ENCODE results near the gene HABP4. TPM values are rescaled to one million over a fixed set of nuclear protein-coding genes. Genes with fewer than 3 reads are reported as not detected.

The HABP4 gene
- total RNA-seq, 1 experiment from 2014 or later, result 1.8 TPM

Other genes starting within 250 kb of the HABP4 start
- not detected in 2 replicates for gene HSD17B3, start 148.0 kb upstream of the HABP4 start, total RNA-seq (2014; rRNA removed; shearing (Covaris generic); ENCODE audit: low replicate concordance)
- gene SLC35D2, start 66.5 kb upstream of the HABP4 start, total RNA-seq (2014; rRNA removed; shearing (Covaris generic); ENCODE audit: low replicate concordance), result 0.51 and 1.9 TPM in 2 replicates
- 5.5 and 6.8 TPM in 2 replicates for gene ZNF367, start 31.8 kb upstream of the HABP4 start, total RNA-seq (2014; rRNA removed; shearing (Covaris generic); ENCODE audit: low replicate concordance)
- gene CDC14B, start 169.7 kb downstream of the HABP4 start, total RNA-seq (2014; rRNA removed; shearing (Covaris generic); ENCODE audit: low replicate concordance), result 0.11 and 1.3 TPM in 2 replicates
- gene PRXL2C, start 205.1 kb downstream of the HABP4 start, total RNA-seq (2014; rRNA removed; shearing (Covaris generic); ENCODE audit: low replicate concordance), result 1.6 and 1.9 TPM in 2 replicates

Data from Karpas-422 (cell line).